Suprapubic skin (tissue), 4 donors: ENCODE data around the gene BUD23.

Experiments
- CTCF ChIP-seq, 2 donors: fragments of 200-600 bp in 1 of 2; fragments of 450-650 bp in 1 of 2; sonication (generic) in 1 of 2; IDR thresholded peaks; one replicate each; pipeline ENCODE4 v1.5.1; 2016 to 2019; ENCODE audit warnings: antibody characterized with exemption in 2 of 2, mild to moderate bottlenecking in 1 of 2, moderate library complexity in 1 of 2
- EP300 ChIP-seq: sonication (generic); formaldehyde crosslinking; IDR thresholded peaks from one replicate; pipeline ENCODE4 v1.6.1; 2017; ENCODE audit warnings: antibody characterized with exemption
- POLR2A ChIP-seq, 2 donors: fragments of 450-650 bp; IDR thresholded peaks; one replicate each; pipeline ENCODE4 v1.6.1; 2017; ENCODE audit warnings: antibody characterized with exemption in 2 of 2, mild to moderate bottlenecking in 2 of 2, moderate library complexity in 2 of 2
- POLR2AphosphoS5 ChIP-seq, 3 donors: sonication (generic); formaldehyde crosslinking; IDR thresholded peaks; one replicate each; pipeline ENCODE4 v1.6.1; 2017; ENCODE audit warnings: antibody characterized with exemption in 3 of 3

DNA sequence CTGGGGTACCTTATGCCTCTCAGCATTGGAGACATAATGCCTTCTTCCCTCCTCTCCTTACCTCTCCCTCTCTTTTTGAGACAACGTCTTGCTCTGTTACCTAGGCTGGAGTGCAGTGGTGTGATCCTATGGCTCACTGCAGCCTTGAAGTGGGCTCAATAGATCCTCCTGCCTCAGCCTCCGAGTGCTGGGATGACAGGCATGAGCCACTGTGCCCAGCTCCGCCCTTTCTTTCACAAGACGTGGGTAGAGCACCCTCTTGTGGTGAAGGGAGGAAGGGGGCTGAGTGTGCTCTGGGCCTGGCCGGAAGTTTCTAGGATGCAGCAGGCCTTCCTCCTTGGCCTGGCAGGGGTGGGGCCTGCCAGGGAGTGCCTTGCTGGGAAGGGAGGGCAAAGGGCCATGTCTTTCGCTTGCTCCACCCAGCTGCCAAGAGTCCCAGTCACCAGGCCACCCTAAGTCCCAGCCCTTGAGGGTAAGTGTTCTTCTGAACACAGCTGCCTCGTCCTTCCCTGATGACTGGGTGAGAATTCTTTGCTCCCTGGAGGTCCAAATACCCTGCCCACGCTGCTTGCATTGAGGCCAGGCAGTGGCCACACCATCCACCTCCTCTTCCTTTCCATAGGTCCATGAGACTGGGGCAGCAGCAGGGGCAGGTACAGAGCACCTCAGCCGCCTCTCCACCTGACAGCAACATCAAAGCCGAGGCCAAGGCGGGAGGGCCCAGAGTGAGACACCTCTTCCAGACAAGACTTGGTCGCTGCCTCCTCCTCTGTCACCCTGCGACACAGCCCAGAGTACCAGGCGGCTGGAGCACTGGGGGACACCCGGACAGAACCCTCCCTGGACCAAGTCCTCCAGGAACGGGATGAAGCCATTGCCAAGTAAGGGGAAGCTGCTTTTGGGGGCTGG lies 51.5 kb downstream of the BUD23 start:
- TF ChIP-seq CTCF (IDR thresholded peaks at IDR 0.05) (peak; percentile 64 to 89), POLR2AphosphoS5 (IDR thresholded peaks at IDR 0.05) (peak in 1 of 3 donors; percentile 52), EP300 (no peak), POLR2A (IDR thresholded peaks at IDR 0.05) (no peak)
